GM18873 (cell line): ENCODE data around the gene RPP40.

ENCODE experiments used
- ATAC-seq: cut with Tn5 transposase; IDR thresholded peaks from one replicate; pipeline ENCODE4 v1.9.1; 2021; ENCODE audit warnings: mild to moderate bottlenecking, moderate library complexity, moderate number of reproducible peaks; ENCODE audit not compliant: unreplicated experiment, low FRiP score

RPP40 gene

DNA sequence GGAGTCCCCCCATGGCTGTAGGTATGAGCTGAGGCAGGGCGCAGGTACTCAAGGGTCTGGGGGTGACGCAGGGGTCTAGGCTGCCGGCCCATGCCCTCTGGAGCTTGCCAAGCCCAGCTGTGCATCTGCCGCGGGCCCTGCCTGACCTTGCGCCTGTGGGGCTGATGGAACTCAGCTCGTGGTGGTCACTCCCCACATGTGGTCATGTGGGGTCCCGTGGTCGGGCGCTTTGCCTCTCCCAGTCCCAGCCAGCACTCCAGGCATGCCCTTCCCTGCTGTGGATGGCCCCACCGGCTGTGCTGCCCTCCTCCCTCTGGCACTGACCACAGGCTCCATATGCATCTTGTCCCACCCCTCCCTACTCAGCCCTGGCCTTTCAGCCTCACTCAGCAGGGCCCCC is 57.3 kb downstream of the RPP40 start:
- no peak for ATAC-seq
